MM.1S (cell line): ENCODE measurements around the gene ORC2.

Experiments used
- CTCF ChIP-seq: fragments of 300-600 bp; sonication (generic); IDR thresholded peaks from 2 replicates; pipeline ENCODE4 v1.5.1; 2016; ENCODE audit warnings: antibody characterized with exemption, low read length, mixed read lengths
- EZH2 ChIP-seq: fragments of 300-600 bp; sonication (generic); optimal IDR thresholded peaks from 2 replicates; pipeline ENCODE3; 2017; ENCODE audit warnings: low read depth, mild to moderate bottlenecking, antibody characterized with exemption, low read length, mixed read lengths

DNA sequence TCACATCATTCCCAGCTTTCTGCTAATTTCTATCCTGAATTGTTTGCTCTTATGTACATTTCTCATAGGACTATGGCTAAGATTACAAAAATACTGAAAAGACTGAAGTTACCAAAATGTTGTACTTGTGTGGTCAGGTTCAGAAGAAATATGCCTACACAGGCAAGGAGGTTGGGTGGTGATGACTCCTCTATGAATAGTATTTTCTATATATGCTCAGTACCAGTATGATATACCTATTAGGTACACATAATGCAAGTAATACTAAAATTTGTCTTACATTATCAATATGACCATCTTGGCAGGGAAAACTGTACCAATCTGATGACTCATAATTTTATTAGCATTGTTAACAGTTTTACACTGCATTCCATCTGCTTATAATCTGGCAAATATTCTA is 12.2 kb upstream of the ORC2 start:
- TF ChIP-seq EZH2 (no peak), CTCF (no peak)
